Fibroblast of skin of scalp (primary cell): Measurements from ENCODE around the gene CCDC117.

Experiments used
- DNase-seq: peaks from one replicate; pipeline ENCODE4 v3.0.0-alpha.2; 2013

CCDC117 gene

DNA sequence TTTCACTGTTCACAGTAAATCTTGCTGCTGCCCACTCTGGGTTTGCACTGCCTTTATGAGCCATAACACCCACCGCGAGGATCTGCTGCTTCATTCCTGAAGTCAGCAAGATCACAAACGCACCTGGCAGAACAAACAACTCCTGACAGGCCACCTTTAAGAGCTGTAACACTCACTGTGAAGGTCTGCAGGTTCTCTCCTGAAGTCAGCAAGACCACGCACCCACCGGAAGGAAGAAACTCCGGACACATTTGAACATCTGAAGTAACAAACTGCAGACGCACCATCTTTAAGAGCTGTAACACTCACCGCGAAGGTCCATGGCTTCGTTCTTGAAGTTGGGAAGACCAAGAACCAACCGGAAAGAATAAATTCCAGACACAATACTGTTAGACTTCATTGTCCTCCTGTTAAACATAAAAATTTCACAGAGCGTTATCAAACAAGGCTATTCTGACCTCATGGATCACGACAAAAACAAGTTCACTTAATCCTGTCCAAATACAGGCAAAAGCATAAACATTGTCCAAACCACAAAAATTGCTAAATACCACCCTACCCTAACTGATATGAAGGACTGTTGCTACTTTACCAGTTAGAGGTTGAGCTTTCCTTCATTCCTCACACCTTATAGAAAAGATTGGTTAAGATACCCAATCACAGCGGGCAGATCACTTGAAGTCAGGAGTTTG is 3.0 kb upstream of the CCDC117 start:
- DNase-seq, result no peak

DNA sequence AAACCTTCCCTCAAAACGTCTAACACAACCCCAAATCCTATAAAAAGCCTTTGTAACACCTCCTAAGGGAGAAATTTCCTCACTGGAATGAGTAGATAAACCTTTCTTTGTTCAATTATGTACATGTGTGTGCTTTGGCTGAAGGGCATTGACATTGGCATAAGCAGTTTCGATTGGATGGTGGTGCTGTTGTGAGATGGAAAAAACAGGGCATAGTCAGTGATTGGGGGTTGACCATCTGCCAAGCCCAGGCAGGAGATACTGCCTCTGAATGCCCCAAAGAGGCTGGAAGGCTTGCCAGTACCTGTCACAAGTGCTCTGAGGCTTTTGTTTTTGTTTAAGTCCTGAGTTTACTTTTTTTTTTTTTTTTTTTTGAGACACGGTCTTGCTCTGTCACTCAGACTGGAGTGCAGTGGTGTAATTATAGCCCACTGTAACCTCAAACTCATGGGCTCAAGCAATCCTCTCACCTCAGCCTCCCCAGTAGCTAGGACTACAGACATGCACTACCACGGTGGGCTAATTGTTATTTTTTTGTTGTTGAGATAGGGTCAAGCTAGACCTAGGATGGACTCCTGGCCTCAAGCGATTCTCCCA is 1.2 kb upstream of the CCDC117 start:
- DNase-seq, result no peak

- no peak for DNase-seq
Observed at GRCh38 chr22:28773461-28773867, 969 bp downstream of the CCDC117 start.

DNA sequence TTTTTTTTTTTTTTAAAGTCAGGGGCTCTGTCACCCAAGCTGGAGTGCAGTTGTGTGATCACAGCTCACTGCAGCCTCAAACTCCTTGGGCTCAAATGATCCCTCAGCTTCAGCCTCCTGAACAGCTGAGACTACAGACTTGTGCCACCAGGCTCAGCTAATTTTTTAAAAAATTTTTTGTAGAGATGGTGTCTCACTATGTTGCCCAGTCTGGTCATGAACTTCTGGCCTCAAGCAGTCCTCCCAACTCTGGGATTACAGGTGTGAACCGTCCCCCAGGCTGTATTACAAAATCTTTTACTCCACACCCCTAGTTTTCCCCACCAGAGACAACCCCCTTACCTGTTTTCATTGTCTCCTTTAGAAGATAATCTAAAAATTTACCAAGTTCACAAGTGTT is 1.9 kb downstream of the CCDC117 start:
- DNase-seq, result no peak

- no peak for DNase-seq
Observed at GRCh38 chr22:28779833-28780232, 7.3 kb downstream of the CCDC117 start.

DNA sequence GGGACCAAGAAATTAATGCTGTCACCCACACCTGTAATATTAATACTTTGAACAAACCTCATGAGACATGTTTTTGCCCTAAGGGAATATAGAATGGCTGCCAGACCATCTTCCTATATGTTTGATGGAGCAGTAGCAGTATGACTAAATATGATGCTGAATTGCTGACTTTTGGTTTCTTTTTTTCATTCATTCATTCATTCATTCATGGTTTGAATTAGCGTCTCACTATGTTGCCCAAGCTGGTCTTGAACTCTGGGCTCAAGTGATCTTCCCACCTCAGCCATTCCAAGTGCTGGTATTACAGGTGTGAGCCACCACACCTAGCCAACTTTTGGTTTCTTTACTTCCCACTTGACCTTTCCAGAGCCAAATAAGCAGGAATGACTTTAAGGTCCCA is 7.8 kb downstream of the CCDC117 start:
- no peak for DNase-seq

DNA sequence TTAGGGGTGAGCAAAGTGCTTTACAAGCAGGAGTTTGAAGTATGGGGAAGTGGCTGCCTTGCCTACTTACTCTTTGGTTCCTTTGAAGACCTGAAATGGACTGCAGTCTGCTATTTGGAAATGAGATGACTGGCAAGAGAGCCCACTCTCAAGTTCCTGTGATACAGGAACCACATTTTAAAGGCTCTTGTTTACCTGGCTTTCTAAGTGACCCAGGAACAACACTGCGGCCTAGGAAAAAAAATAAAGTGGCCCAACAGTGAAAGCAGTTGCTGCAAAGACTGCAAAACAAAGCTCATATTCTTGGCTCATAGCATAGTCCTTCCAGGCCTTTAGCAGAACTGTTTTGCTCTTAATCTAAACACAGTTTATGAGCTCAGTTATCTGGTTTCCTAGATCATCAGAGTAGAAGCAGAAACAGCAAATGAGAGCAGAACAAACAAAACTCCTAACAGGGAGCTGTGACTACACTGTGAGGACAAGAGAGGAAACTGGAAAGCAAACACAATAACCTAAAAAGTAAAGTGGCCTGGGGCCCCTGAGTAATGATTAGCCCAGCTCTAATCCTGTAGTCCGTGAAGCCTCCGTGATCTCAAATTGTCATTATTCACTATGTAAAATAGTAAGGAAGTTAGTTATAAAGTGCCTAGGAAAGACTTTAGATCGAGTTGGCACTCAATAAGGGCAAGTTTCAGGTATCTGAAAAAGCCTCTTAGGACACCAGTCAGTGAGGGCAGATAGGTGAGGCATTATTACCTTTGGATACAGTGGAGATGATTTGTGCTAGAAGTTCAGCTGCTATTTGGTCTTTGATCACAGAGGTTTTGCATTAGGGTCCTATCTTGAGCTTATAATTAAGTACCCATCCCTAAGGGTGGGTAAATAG is 11.5 kb downstream of the CCDC117 start:
- DNase-seq, result no peak

- no peak for DNase-seq
Observed at GRCh38 chr22:28788601-28789000, 16.1 kb downstream of the CCDC117 start.

DNA sequence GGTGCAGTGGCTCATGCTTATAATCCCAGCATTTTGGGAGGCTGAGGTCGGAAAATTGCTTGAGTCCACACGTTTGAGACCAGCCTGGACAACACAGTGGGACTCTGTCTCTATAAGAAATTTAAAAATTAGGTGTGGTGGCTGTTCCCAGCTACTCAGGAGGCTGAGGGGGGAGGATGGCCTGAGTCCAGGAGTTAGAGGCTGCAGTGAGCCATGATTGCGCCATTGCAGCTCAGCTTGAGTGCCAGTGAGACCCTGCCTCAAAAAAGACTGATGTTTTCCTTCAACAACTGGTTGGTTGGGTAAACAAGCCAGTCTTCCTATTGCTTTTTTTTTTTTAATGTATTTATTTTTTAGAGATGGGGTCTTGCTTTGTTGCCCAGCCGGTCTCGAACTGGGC is 18.6 kb downstream of the CCDC117 start:
- no peak for DNase-seq

DNA sequence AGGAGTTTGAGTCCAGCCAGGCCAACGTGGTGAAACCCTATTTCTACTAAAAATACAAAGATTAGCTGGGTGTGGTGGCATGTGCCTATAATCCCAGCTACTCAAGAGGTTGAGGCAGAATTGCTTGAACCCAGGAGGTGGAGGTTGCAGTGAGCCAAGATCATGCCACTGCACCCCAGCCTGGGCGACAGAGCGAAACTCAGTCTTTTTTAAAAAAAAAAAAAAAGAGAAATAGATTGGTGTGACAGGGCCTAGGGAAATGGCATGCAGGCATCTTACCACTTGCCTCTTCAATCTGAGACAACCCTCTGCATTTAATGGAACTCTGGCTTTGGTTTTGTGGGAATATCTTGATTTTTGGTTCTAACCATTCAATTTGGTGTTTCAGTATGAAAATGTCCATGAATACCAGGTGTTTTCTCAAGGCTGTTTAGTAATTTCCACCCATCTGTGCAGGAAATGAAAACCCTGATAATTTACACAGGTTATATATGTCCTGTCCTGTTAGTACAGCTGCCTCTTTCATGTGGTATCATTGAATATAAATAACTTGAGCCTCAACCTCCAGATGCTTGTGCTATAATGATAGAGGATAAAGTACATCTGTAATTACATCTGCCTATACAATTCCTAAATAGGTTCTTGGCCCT is 19.5 kb downstream of the CCDC117 start:
- no peak for DNase-seq

DNA sequence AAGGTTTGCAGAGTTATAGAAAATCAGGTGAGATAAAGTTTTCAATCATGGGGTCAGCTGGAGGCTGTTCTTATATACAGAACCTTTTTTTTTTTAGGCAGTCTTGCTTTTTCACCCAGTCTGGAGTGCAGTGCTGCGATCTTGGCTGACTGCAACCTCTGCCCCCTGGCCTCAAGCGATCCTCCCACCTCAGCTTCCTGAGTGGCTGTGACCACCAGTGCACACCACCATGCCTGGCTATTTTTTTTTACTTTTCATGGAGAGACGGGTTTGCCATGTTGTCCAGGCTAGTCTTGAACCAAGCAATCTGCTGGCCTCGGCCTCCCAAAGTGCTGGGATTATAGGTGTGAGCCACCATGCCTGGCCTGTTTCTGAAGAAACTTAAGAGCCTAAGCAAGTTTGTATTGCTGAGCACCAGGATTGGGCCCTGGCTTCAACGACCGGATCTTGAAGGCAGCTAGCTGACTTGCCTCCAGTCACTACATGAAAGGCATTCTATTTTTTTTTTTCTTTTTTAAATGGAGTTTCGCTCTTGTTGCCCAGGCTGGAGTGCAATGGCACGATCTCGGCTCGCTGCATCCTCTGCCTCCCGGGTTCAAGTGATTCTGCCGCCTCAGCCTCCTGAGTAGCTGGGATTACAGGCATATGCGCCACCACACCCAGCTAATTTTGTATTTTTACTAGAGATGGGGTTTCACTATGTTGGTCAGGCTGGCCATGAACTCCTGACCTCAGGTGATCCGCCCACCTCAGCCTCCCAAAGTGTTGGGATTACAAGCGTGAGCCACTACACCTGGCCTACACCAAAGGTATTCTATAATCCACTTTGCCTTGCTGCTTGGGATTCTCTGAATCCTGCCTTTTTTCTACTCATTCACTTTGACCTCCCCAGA is 20.2 kb downstream of the CCDC117 start:
- no peak for DNase-seq

DNA sequence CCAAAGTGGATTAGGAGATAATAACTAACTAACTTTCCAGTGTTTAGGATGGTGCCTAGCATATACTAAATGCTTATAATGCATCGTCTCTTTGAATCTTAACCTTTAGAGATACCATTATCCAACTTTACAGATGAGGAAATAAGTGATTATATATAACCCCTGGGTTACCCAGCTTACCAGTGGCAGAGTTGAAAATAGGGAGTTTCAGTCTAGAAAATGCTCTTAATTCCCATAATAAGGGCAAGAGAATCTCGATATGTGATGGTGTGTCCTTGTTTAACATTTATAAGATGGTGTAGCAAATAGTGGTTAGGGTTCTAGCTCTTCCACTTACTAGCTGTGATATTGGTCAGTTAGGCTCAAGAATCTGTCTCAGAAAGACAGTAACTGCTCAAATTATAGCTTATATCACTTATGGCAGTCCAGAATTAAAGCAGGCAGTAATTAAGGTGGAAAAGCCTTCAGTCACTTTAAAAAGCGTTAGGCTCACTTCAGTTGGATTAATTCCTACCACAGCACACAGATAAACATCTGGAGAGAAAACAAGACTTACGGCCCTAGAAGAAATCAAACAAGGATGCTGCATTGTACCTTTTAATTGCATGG is 21.6 kb downstream of the CCDC117 start:
- DNase-seq, result no peak

- DNase-seq, result no peak
Observed at GRCh38 chr22:28795071-28795693, 22.7 kb downstream of the CCDC117 start.

- no peak for DNase-seq
Observed at GRCh38 chr22:28795932-28796856, 23.7 kb downstream of the CCDC117 start.

DNA sequence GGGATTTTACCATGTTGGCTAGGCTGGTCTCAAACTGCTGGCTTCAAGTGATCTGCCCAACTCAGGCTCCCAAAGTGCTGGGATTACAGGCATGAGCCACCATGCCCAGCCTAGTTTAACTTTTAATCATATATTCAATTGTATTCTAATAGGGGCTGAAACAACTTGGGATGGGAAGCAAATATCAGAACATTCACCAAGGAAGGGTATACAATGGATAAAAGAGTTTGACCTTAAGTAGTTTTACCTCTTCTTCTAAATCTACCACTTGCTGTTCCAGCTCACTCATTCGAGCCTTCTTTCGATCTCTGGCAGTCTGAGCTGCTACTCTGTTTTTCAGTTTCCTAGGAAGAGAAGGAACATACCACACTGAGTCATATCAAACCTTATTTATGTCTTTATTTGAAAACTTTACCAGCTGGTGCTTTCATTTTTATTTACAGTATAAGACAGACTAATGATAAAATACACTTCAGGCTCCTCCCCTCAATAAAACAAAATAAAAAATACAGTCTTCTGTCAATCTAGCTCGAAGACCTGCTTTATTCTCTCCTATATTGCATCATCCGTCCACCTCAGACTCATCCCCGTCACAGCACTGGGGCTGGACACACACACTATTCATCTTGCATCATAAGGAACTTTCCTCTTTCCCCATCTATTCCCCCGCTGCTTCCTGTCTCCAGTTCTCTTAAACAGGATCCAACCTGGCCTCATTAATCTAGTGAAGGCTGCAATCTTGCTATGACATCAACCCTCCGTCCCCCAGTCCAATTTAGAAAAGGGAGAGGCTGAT is 26.5 kb downstream of the CCDC117 start:
- peak; percentile 96 for DNase-seq

GRCh38 chr22:28799606-28800307 is 27.3 kb downstream of the CCDC117 start:
- DNase-seq, result peak; percentile 66

GRCh38 chr22:28800308-28801041 is 28.0 kb downstream of the CCDC117 start, which contains the start of gene XBP1:
Gene XBP1 (minus strand): TSS chr22:28800569.
- peak; percentile 96 for DNase-seq
